HPDE6-E6E7 (cell line): ENCODE measurements around the gene SLC10A6.

Experiments used
- DNase-seq: peaks from one replicate; pipeline ENCODE4 v3.0.0; 2011; ENCODE audit warnings: missing footprints; ENCODE audit errors: extremely low spot score

Gene SLC10A6

DNA sequence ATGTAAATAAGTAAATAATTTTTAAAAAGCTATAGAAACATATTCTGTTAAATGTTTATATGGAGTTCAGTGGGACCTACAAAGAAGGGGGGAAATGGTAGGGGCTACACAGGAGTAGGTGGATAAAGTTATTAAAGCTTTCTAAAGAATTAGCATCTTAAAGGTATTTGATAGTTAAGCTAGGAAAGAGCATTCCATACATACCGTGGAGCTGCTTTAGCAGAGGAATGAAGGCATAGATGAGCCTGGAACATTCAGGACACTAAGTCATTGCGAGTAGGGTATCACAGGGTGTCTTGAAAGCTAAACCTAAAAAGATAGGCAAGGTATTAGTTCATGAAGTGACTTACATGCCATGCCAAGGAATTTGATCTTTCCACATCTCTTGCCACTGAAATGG, 60.4 kb downstream of the SLC10A6 start:
- no peak for DNase-seq

DNA sequence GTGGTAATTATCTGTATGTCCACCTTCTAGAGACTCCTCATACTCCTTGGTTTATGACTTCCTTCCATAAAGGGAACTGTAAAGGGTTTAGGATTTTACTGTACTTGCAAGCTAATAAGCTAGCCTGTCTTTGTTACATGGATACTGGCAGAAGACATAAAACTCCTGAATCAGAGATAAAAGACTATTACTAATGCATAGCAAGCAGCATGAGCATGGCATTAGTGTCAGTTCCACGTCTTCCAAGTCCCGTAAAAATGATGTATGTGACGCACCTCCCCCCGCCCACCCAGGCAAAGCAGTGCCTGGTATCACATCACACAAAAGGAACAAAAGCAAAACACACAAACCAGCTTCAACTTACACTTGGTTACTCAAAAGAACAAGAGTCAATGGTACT, 71.0 kb downstream of the SLC10A6 start:
- DNase-seq: no peak

DNA sequence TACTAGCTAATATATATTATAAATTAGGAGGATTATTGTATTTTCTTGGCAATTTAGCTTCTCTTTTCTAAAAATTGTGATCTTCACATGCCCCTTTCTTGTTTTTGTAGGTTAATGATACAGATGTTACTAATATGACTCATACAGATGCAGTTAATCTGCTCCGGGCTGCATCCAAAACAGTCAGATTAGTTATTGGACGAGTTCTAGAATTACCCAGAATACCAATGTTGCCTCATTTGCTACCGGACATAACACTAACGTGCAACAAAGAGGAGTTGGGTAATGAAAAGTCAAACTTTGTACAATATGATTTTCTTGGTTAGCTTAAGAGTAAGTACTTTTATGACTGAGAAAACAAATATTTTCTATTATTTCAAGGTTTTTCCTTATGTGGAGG, 74.1 kb downstream of the SLC10A6 start:
- no peak for DNase-seq
